Right atrium auricular region (tissue), 2 donors: ENCODE results near the gene COTL1. TPM values are rescaled to one million over a fixed set of nuclear protein-coding genes. Genes with fewer than 3 reads are reported as not detected.

Source experiments
- DNase-seq: peaks from one replicate; pipeline ENCODE4 v3.0.0-alpha.2; 2019; ENCODE audit warnings: low spot score
- H3K27ac ChIP-seq, 2 donors: fragments of 200-600 bp; sonication (generic); 1 replicate in 1 of 2; 2 replicates in 1 of 2; pipeline ENCODE4 v1.5.1; 2016 to 2019
- H3K27me3 ChIP-seq, 2 donors: fragments of 200-600 bp; sonication (generic); one replicate each; pipeline versions ENCODE4 v1.5.1 to v1.6.0; 2017 to 2019
- H3K36me3 ChIP-seq: fragments of 200-600 bp; sonication (generic); one replicate; pipeline ENCODE4 v1.5.1; 2016
- H3K4me1 ChIP-seq, 2 donors: fragments of 200-600 bp; sonication (generic); one replicate each; pipeline versions ENCODE4 v1.5.1 to v1.6.0; 2017 to 2019
- H3K4me3 ChIP-seq, 2 donors: fragments of 200-600 bp; sonication (generic); 1 replicate in 1 of 2; 2 replicates in 1 of 2; pipeline ENCODE4 v1.5.1; 2017 to 2019; ENCODE audit warnings: mild to moderate bottlenecking in 1 of 2, moderate library complexity in 1 of 2
- H3K9me3 ChIP-seq, 2 donors: fragments of 200-600 bp; sonication (generic); one replicate each; pipeline ENCODE4 v1.5.1; 2019
- total RNA-seq, 2 donors: library from RNA; depleted of rRNA; stranded (reverse); fragments of >200 nt; gene quantifications; one replicate each; pipeline ENCODE4 v1.1.0, GENCODE V29; 2016
- TF ChIP-seq, protein P1 (sequence below), 2 donors: fragments of 200-600 bp; sonication (generic); IDR thresholded peaks; one replicate each; pipeline ENCODE4 v1.5.1; 2019; ENCODE audit warnings: antibody characterized with exemption in 2 of 2

COTL1 gene
- total RNA-seq, 2 donors from 2014 or later = 8.0 to 27.1 TPM

DNA sequence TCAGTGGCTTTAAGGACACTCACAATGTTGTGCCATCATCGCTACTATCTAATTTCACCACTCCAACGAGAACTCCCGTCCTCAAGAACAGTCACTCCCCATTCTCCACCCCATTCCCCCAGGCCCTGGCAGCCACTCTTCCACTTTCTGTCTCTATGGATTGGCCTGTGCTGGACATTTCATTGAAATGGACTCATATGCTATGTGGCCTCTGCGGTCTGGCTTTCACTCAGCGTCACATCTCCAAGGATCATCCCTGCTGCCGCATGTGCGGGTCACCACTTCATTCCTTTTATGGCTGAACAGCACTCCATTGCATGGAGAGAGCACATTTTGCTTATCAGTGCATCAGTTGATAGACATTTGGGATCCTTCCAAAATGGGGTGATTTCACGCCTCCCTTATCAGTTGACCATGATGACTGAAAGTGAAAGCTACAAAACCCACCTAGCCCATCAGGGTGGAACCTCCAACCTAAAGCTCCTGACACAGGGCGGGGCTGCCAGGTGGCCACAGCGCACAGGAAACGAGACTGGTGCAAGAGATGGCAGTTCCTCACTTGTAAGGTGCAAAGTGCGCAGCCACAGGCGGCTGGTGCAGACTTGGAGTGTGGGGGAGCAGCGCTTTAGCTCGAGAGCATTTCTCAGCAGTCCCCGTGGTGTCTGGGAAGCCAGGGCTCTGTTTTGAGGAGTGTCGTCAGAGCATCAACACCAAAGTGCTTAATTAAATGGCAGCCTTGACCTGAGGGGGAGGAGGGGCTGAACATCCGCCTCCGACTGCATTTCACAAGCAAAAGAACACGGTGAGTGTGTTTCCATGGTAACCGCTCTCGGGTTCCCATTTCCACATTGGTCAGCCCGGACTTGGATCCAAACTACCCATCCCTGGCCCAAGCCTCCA is 23.8 kb downstream of the COTL1 start:
- H3K27ac ChIP-seq = no peak overlapping the region
- H3K27me3 ChIP-seq = no peaks in the 10 kb centered on the region
- H3K4me1 ChIP-seq = peaks cover 0 to 4% of the 10 kb centered on the region in 2 donors
- no peak for DNase-seq
- H3K9me3 ChIP-seq = no peaks in the 10 kb centered on the region
- no peak overlapping the region for H3K4me3 ChIP-seq
- TF ChIP-seq, protein P1, sequence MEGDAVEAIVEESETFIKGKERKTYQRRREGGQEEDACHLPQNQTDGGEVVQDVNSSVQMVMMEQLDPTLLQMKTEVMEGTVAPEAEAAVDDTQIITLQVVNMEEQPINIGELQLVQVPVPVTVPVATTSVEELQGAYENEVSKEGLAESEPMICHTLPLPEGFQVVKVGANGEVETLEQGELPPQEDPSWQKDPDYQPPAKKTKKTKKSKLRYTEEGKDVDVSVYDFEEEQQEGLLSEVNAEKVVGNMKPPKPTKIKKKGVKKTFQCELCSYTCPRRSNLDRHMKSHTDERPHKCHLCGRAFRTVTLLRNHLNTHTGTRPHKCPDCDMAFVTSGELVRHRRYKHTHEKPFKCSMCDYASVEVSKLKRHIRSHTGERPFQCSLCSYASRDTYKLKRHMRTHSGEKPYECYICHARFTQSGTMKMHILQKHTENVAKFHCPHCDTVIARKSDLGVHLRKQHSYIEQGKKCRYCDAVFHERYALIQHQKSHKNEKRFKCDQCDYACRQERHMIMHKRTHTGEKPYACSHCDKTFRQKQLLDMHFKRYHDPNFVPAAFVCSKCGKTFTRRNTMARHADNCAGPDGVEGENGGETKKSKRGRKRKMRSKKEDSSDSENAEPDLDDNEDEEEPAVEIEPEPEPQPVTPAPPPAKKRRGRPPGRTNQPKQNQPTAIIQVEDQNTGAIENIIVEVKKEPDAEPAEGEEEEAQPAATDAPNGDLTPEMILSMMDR (IDR thresholded peaks at IDR 0.05) = no peak
- no peaks in the 10 kb centered on the region for H3K36me3 ChIP-seq

DNA sequence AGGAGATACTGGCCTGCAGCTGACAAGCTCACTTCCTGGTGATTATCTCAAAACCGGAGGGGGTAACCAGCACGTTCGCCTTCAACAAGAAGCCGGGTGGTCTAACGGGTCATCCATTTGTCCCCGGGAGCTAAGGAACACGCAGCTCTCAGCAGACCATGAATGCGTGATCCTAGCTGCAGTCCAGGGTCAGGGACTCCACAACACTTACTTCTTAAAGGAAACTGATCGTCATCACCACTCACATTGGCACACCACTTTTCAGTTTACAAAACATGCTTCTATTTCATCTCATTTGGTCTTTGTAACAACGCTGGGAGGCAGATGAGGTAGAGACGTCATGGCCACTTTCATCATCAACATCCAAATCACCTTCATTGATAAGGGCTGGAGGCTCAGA is 25.2 kb downstream of the COTL1 start:
- no peaks in the 10 kb centered on the region for H3K36me3 ChIP-seq
- DNase-seq = no peak
- H3K27me3 ChIP-seq = no peaks in the 10 kb centered on the region
- H3K4me1 ChIP-seq = no peaks in the 10 kb centered on the region
- H3K27ac ChIP-seq = no peak overlapping the region
- TF ChIP-seq, protein P1 (IDR thresholded peaks at IDR 0.05) = no peak
- no peak overlapping the region for H3K4me3 ChIP-seq
- H3K9me3 ChIP-seq = no peaks in the 10 kb centered on the region

DNA sequence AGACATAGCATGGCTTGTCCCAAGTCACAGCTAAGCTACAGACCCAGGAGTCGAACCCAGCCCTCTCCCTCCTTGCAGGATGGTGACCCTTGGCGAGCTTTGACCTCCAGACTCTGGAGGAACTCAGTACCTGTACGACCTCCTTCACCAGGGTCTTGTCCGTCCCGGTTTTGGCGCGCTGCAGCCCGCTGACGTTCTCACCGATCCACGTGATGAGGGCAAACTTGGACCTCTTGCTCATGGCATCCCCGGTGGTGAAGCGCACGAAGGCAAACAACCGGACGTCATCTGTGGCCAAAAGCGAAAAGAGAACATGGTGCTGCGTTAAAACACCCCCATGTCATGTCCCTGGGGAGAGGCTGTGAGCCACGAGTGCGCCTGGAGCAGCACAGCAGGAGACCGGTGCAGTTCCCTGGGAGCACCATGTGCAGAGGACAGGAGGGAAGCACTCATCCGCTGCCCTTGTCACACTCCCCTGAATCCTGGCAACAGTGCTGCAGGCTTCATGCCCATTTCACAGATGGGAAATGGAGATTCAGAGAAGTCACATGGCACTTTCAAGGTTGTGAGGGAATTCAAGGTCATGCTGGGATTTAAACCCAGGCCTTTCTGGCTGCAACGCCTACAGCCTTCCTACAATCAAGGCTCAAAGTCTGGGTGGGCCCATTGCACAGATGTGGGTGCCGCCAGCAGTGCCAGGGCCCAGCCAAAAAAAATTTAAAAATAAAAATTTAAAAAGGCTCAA is 27.7 kb downstream of the COTL1 start:
- Histone ChIP-seq H3K4me1 (no peaks in the 10 kb centered on the region), H3K9me3 (no peaks in the 10 kb centered on the region), H3K27me3 (no peaks in the 10 kb centered on the region), H3K27ac (no peak overlapping the region), H3K4me3 (no peak overlapping the region), H3K36me3 (no peaks in the 10 kb centered on the region)
- no peak for DNase-seq
- TF ChIP-seq, protein P1 (IDR thresholded peaks at IDR 0.05) = no peak

DNA sequence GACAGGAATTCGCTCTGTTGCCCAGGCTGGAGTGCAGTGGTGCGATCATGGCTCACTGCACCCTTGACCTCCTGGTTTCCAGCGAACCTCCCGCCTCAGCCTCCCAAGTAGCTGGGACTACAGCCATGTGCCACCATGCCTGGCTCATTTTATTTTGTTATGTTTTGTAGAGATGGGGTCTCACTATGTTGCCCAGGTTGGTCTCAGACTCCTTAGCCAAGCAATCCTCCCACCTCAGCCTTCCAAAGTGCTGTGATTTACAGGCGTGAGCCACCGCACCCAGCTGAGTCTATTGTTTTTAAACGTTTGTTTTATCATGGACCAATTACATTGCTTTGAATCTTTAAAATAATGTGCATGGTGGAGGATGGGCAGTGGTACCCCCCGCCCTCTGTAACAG is 28.9 kb downstream of the COTL1 start:
- TF ChIP-seq, protein P1 (IDR thresholded peaks at IDR 0.05) = no peak
- H3K9me3 ChIP-seq = no peaks in the 10 kb centered on the region
- no peaks in the 10 kb centered on the region for H3K4me1 ChIP-seq
- no peak overlapping the region for H3K27ac ChIP-seq
- H3K36me3 ChIP-seq = no peaks in the 10 kb centered on the region
- H3K4me3 ChIP-seq = no peak overlapping the region
- H3K27me3 ChIP-seq = no peaks in the 10 kb centered on the region
- no peak for DNase-seq

DNA sequence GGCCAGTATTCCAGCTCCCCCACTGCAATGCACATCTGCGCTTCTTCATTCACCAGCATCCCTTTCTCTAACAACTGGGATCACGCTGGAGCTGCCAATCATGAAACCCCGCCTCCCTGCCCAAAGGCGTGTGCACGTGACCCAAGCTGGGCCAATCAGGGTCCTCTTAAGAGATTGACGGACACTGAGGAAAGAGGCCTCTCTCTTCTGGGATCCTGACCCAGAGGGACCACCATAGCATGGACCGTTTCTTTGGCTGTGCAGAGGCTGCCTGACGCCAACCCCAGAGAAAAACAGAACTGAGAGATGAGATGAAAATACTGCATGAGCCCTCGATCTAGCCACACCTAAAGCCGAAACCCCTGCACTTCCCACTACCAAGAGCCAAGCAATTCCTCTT is 32.0 kb downstream of the COTL1 start:
- H3K27me3 ChIP-seq = no peaks in the 10 kb centered on the region
- H3K36me3 ChIP-seq = no peaks in the 10 kb centered on the region
- H3K4me1 ChIP-seq = no peaks in the 10 kb centered on the region
- no peak for DNase-seq
- no peaks in the 10 kb centered on the region for H3K9me3 ChIP-seq
- H3K4me3 ChIP-seq = no peak overlapping the region
- H3K27ac ChIP-seq = no peak overlapping the region
- TF ChIP-seq, protein P1 (IDR thresholded peaks at IDR 0.05) = no peak
